Endodermal cell (in vitro differentiated cells): ENCODE measurements around the gene RPS24. TPM values are rescaled to one million over a fixed set of nuclear protein-coding genes. Genes with fewer than 3 reads are reported as not detected.

ENCODE experiments used
- DNase-seq: peaks from one replicate; pipeline ENCODE4 v3.0.0-alpha.2; 2017
- H3K27ac ChIP-seq: 2 replicates; pipeline ENCODE4 v1.5.1; 2013; ENCODE audit warnings: mild to moderate bottlenecking, low read depth, low read length, moderate library complexity
- H3K27me3 ChIP-seq: 2 replicates; pipeline ENCODE4 v1.6.1; 2013; ENCODE audit warnings: mild to moderate bottlenecking, low read length, moderate library complexity; ENCODE audit not compliant: insufficient read depth, control insufficient read depth, poor library complexity, severe bottlenecking
- H3K36me3 ChIP-seq: 2 replicates; pipeline ENCODE4 v1.7.0; 2013; ENCODE audit warnings: mild to moderate bottlenecking, low read length, moderate library complexity; ENCODE audit not compliant: control insufficient read depth, insufficient read depth
- H3K4me1 ChIP-seq: one replicate; pipeline ENCODE4 v1.7.0; 2013; ENCODE audit warnings: low read length; ENCODE audit not compliant: control insufficient read depth, insufficient read depth
- H3K4me3 ChIP-seq: 2 replicates; pipeline ENCODE4 v1.5.1; 2013; ENCODE audit warnings: mild to moderate bottlenecking, low read length, moderate library complexity
- H3K9ac ChIP-seq: 2 replicates; pipeline ENCODE4 v1.6.1; 2013; ENCODE audit warnings: mild to moderate bottlenecking, low read length, moderate library complexity; ENCODE audit not compliant: poor library complexity, severe bottlenecking; ENCODE audit errors: extremely low read depth
- H3K9me3 ChIP-seq: 2 replicates; pipeline ENCODE4 v1.6.1; 2013; ENCODE audit warnings: mild to moderate bottlenecking, low read length, moderate library complexity; ENCODE audit not compliant: control insufficient read depth
- H3K27ac Mint-ChIP-seq: 2 replicates; pipeline ENCODE4 v1.8.0; 2020; ENCODE audit warnings: mixed read lengths
- H3K27me3 Mint-ChIP-seq: 2 replicates; pipeline ENCODE4 v1.8.0; 2021; ENCODE audit warnings: mild to moderate bottlenecking, mixed read lengths; ENCODE audit not compliant: insufficient read depth
- H3K36me3 Mint-ChIP-seq: 2 replicates; pipeline ENCODE4 v1.8.0; 2020; ENCODE audit warnings: low read depth, mixed read lengths
- H3K4me1 Mint-ChIP-seq: 2 replicates; pipeline ENCODE4 v1.8.0; 2020; ENCODE audit warnings: mixed read lengths
- H3K4me3 Mint-ChIP-seq: 2 replicates; pipeline ENCODE4 v1.8.0; 2020; ENCODE audit warnings: mild to moderate bottlenecking, moderate library complexity, mixed read lengths
- H3K9me3 Mint-ChIP-seq: 2 replicates; pipeline ENCODE4 v1.8.0; 2020; ENCODE audit warnings: mild to moderate bottlenecking, mixed read lengths
- WGBS, 2 experiments: methylation state at CpG; one replicate each; pipeline versions ENCODE4 v1.1.5 to v1.1.7; 2013; ENCODE audit warnings: missing lambda C conversion rate in 2 of 2, mixed read lengths in 1 of 2; ENCODE audit not compliant: insufficient coverage in 1 of 2, insufficient read length in 1 of 2; 5-methylcytosine and 5-hydroxymethylcytosine counted together
- total RNA-seq, 2 donors: library from RNA; stranded (reverse); fragmentation: NEBNext Ultra II Directional in 1 of 2; extraction: Animal tissue kit (Norgen Biotek cat#: 25700) in 1 of 2; gene quantifications; 2 replicates in 1 of 2; 3 replicates in 1 of 2; pipeline ENCODE4 v1.2.1, GENCODE V29; 2021
- TF ChIP-seq, protein P1 (sequence below): fragments of 200-600 bp; sonication (generic); conservative IDR thresholded peaks from 2 replicates; pipeline ENCODE4 v1.5.0; 2021; ENCODE audit warnings: antibody characterized with exemption, mild to moderate bottlenecking

The RPS24 gene
- total RNA-seq, 2 donors from 2014 or later: 1,695 to 1,720 TPM

DNA sequence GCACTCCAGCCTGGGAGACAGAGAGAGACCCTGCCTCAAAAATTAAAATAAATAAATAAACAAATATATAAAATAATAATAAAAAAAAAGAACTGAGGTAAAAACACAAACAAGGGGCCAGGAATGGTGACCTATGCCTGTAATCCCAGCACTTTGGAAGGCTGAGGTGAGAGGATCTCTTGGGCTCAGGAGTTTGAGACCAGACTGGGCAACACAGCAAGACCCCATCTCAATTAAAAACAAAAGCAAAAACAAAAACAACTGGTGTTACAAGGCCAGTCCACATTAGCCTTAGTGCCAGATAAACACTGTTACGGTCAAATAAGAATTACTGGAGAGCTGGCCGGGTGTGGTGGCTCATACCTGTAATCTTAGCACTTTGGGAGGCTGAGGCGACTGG lies 9.9 kb upstream of the RPS24 start:
- Mint-ChIP-seq H3K4me3 (no peak overlapping the region), H3K36me3 (peaks cover 69% of the 10 kb centered on the region), H3K4me1 (peaks cover 4% of the 10 kb centered on the region), H3K27ac (no peak overlapping the region), H3K9me3 (no peaks in the 10 kb centered on the region), H3K27me3 (no peaks in the 10 kb centered on the region)
- Histone ChIP-seq H3K27ac (no peak overlapping the region), H3K4me1 (no peaks in the 10 kb centered on the region), H3K27me3 (no peaks in the 10 kb centered on the region), H3K9ac (no peak overlapping the region), H3K4me3 (no peak overlapping the region), H3K36me3 (peaks cover 74% of the 10 kb centered on the region), H3K9me3 (no peaks in the 10 kb centered on the region)
- DNase-seq: no peak
- TF ChIP-seq, protein P1, sequence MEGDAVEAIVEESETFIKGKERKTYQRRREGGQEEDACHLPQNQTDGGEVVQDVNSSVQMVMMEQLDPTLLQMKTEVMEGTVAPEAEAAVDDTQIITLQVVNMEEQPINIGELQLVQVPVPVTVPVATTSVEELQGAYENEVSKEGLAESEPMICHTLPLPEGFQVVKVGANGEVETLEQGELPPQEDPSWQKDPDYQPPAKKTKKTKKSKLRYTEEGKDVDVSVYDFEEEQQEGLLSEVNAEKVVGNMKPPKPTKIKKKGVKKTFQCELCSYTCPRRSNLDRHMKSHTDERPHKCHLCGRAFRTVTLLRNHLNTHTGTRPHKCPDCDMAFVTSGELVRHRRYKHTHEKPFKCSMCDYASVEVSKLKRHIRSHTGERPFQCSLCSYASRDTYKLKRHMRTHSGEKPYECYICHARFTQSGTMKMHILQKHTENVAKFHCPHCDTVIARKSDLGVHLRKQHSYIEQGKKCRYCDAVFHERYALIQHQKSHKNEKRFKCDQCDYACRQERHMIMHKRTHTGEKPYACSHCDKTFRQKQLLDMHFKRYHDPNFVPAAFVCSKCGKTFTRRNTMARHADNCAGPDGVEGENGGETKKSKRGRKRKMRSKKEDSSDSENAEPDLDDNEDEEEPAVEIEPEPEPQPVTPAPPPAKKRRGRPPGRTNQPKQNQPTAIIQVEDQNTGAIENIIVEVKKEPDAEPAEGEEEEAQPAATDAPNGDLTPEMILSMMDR: no peak
- 94 to 96% methylated on average over 2 to 3 of the region's 3 CpGs for WGBS, 2 experiments

DNA sequence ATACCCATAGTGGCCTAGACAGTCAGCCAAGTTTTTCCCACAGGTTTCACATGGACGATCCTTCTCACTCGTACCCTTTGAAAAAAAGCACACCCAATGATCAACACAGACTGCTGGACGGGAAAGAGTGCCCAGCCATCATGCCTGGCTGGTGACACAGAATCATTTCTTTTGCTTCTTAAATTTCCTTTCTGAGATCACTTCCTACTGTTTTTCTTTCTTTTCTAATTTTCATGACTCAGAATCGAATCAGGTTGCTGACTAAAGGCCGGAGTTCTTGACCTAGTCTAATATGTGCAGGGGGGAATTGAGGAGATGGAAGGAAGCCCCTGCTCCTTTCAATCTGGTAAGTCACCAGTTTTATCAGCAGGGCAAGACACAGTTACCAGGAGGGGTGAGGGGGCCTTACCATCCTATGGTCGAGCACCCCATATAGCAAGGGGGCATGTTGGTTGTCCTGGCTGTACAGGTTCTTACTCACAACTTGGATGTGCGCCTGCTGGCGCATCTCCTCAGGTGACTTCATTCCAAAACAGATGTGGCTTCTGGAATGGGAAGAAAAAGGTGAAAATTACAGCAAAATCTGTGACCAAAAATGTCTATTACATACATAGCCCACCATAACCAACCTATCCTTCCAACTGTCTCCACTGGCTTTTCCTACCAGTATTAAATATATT lies 7.8 kb upstream of the RPS24 start:
- 95 to 98% methylated on average over 6 to 8 of the region's 8 CpGs for WGBS, 2 experiments
- H3K4me3 ChIP-seq: no peak overlapping the region
- H3K9me3 ChIP-seq: no peaks in the 10 kb centered on the region
- no peaks in the 10 kb centered on the region for H3K27me3 ChIP-seq
- Mint-ChIP-seq H3K27ac (no peak overlapping the region), H3K4me1 (peaks cover 4% of the 10 kb centered on the region), H3K36me3 (peaks cover 56% of the 10 kb centered on the region), H3K27me3 (no peaks in the 10 kb centered on the region), H3K4me3 (no peak overlapping the region), H3K9me3 (no peaks in the 10 kb centered on the region)
- peaks cover 62% of the 10 kb centered on the region for H3K36me3 ChIP-seq
- TF ChIP-seq, protein P1: no peak
- no peak for DNase-seq
- H3K27ac ChIP-seq: no peak overlapping the region
- H3K9ac ChIP-seq: no peak overlapping the region
- no peaks in the 10 kb centered on the region for H3K4me1 ChIP-seq

DNA sequence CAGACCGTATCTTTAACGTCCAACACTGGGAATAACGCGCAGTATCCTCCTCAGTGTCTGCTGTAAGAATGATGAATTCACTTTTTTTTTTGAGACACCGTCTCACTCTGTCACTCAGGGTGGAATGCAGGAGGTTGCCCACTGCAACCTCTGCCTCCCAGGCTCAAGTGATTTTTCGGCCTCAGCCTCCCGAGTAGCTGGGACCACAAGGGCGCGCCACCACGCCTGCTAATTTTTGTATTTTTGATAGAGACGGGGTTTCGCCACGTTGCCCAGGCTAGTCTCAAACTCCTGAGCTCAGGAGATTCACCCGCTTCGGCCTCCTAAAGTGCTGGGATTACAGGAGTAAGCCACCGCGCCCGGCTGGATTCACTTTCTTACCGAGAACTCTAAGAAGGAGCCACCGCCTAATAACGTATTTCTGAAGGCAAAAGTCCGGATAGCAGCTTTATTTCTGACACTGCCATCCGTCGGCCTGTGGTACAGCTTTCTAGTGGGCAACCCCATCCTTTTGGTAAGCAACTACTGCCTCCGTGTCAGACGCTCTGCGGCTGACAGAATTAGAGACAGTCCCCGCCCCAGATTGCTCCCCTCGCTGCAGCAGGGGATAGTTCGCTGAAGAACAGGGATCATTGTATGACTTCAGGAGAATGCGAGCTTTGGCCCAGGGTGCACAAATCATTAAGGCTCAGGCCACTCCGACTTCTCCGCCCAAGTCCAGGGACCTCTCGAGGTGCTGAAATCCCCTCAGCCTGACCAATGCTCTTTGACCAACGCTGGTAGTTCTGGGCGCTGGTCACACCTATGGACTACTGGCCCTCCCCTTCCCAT lies 5.0 kb upstream of the RPS24 start:
- TF ChIP-seq, protein P1: no peak
- peaks cover 35% of the 10 kb centered on the region for H3K36me3 ChIP-seq
- Mint-ChIP-seq H3K27me3 (no peaks in the 10 kb centered on the region), H3K27ac (peak overlapping the region; percentile 94), H3K9me3 (no peaks in the 10 kb centered on the region), H3K36me3 (peaks cover 29% of the 10 kb centered on the region), H3K4me3 (peak overlapping the region; percentile 98), H3K4me1 (peaks cover 4% of the 10 kb centered on the region)
- no peaks in the 10 kb centered on the region for H3K4me1 ChIP-seq
- no peaks in the 10 kb centered on the region for H3K27me3 ChIP-seq
- no peak overlapping the region for H3K27ac ChIP-seq
- DNase-seq: no peak
- H3K4me3 ChIP-seq: peak overlapping the region; percentile 97
- H3K9ac ChIP-seq: peak overlapping the region; percentile 69
- 46 to 50% methylated on average over 31 to 36 of the region's 36 CpGs for WGBS, 2 experiments
- no peaks in the 10 kb centered on the region for H3K9me3 ChIP-seq
